Left lobe of liver (tissue), 2 donors: ENCODE measurements around the gene OMP. TPM values are rescaled to one million over a fixed set of nuclear protein-coding genes. Genes with fewer than 3 reads are reported as not detected.

Experiments
- ATAC-seq: fragments of 200-7000 bp; cut with Tn5 transposase; one replicate; pipeline ENCODE4 v1.9.1; 2020; ENCODE audit warnings: mild to moderate bottlenecking, moderate library complexity
- DNase-seq: peaks from one replicate; pipeline ENCODE4 v3.0.0-alpha.2; 2020; ENCODE audit warnings: low spot score
- total RNA-seq: library from RNA; stranded (reverse); gene quantifications from one replicate; pipeline ENCODE4 v1.2.1, GENCODE V29; 2021
- donor health status: DM: no; HTN: no; CAD: no; lungs with moderate emphysema.
- donor health status: DM: no; HTN: yes; CAD: no.

Gene OMP
- total RNA-seq, 1 donor from 2014 or later: 3.4 TPM

- no peak for ATAC-seq
Observed at GRCh38 chr11:77100166-77101042, 2.2 kb upstream of the OMP start.

GRCh38 chr11:77101043-77101537, 1.6 kb upstream of the OMP start:
- DNase-seq (no peak), ATAC-seq (no peak)

More at GRCh38 chr11:77100166-77101042, 2.2 kb upstream of the OMP start:
- DNase-seq: no peak

GRCh38 chr11:77103319-77103718, 679 bp downstream of the OMP start:
- DNase-seq: no peak
- no peak for ATAC-seq

DNA sequence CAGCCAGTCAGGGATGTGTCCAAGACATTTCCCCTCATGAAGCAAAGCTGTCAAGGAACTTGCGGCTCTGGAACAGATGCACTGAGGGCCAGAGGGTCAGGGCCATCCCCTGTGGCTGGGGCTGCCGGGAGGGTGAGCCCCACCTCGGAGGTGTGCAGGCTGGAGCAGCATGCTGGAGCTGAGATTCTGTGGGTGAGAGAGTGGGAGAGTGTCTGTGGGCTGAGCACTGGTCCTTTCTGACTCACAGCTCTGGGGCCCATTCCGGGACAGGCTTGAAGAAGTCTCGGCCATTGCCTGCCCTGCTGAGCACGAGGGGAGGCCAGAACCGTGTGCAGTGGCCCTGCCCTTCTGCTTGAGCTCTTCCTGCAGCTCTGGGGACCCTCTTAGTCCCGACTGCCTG, 2.1 kb downstream of the OMP start:
- no peak for DNase-seq
- ATAC-seq: no peak

DNA sequence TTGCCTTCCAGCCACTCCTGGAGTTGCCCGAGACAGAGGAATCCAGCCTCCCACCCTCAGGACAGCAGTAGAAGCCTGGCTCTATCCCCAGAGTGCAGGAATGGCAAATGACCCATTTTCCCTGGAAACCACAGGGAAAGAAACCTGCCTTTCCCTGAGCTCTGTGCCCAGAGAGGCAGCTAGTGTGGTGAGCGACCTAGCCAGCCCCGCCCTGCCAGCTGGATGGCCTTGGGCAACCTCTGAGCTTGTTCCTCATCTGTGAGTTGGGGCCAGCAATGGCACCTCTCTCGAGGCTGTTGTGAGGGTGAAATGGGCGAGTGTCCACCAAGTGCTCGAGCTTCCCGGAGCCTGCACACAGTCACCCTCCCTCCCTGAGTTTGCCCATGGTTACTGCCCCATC, 3.7 kb downstream of the OMP start:
- DNase-seq: no peak

DNA sequence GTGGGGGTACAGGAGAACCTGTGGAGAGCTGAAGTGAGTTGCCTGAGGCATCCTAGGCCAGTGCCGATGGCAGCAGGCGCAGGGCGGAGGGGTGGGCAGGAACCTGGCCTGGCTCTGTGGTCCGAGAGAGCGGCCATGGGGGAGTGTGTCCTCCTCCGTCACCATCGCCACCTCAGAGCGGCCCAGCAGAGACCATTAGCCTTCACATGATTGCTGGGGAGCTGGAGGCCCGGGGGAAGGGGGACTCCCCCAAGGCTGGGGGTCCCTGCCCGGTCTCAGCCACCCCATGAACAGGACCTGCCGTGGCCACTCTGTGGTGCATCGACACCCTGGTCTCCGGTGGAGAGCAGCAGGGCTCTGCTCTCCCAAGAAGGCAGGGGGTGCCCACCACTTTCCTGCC, 4.1 kb downstream of the OMP start:
- ATAC-seq: no peak

More for the DNA sequence above, 3.7 kb downstream of the OMP start:
- peak; percentile 76 for ATAC-seq

GRCh38 chr11:77107950-77108349, 5.3 kb downstream of the OMP start:
- no peak for DNase-seq
- ATAC-seq: peak; percentile 4

More for the DNA sequence above, 4.1 kb downstream of the OMP start:
- no peak for DNase-seq

- DNase-seq (no peak), ATAC-seq (no peak)
Observed at GRCh38 chr11:77108436-77108835, 5.8 kb downstream of the OMP start.

- DNase-seq (no peak), ATAC-seq (no peak)
Observed at GRCh38 chr11:77109236-77110019, 6.8 kb downstream of the OMP start.

DNA sequence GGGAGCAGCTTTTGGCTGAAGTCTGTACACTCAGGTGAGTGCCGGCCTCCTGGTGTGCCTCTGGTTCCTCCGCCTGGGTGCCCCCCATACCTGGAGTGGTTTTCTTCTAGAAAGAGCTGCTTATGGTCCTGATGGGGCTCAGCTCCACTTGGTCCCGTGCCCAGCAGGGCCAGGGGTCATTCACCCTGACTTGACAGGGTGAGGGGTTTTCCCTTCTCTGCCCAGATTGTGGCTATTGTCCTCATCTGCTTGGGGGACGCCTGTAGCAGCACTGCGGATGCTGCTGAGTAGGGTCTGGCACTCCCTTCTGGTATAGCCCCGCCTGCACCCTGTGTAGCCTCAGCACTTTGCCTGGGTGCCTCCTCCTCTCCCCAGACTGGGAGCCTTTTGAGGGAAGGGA, 8.2 kb downstream of the OMP start:
- ATAC-seq (no peak), DNase-seq (no peak)

GRCh38 chr11:77111277-77111676, 8.6 kb downstream of the OMP start:
- ATAC-seq (no peak), DNase-seq (no peak)

DNA sequence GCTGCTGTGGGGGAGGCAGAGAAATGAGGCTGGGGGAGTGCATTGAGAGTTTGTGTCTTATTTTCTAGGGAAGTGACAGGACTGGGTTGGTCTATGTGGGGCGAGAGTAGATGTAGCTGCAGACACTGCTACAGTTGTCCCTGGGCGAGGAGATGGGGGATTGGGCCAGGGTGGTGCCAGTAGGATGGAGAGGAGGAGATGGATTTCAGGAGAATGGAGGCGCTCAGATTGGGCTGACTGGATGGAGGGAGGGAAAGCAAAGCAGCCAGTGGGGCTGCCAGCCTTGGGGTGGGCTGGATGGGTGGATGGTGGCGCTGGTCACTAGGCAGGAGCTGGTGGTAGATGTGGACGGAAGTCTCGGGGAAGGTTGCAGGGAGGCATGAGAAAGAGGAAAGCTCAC, 9.3 kb downstream of the OMP start:
- DNase-seq: no peak
- no peak for ATAC-seq

DNA sequence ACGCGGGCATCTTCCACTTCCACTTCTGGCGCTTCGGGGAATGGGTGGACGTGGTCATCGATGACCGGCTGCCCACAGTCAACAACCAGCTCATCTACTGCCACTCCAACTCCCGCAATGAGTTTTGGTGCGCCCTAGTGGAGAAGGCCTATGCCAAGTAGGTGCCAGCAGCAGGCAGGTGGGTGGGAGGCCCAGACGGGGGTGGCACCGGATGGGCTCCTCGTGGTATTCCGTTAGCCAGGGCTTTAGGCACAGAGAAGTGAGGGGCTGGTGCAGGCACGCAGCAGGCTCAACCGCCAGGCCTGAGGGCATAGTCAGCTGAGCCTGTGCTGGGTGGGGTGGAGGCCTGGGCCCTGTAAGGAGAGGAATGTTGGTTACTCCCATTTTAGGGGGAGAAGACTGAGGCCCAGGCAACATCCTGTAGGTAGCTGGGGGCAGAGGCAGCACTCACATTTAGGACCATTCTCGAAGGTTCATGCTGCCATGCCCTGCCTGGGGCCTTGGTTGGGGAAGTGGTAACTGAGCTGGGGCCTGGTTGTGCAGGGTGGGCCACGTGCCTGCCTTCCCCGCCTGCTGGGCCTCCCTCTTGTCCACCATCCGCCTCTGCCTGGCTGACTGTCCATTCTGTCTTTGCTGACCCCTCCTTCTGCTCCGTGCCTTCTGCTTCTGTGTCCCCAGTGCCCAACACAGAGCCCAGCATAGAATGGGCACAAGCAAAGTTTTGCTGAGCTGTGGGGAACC, 10.2 kb downstream of the OMP start:
- DNase-seq: no peak
- ATAC-seq: no peak

DNA sequence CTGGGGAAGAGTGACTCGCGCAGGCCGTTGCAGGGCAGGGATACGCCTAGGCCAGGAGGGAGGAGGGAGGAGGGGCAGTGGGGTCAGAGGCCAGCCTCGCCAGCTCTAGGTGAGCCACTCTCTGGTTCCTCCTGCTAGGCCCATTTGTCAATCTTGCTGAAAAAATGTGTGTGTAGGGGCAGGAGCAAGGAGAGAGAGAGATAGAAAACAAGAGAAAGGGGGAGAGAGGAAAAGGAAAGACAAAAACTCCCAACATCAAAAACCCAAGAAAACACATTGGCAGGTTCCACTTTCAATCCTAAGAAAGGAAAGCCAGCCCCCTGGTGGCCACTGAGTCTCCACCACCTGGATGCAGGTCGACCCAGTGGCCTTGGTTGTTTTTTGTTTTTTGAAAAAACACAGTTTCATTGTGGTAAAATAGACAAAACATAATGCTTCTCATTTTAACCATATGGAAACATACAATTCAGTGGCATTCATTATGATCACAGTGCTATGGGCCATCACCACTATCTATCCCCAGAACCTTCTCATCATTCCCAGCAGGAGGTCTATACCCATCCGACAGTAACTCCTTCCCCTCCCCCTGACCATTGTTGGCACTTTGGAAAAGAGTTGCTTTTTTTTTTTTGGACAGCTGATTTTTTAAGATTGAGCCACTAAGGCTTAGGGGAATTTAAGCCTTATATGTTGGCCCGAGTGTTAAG, 10.9 kb downstream of the OMP start:
- ATAC-seq: peak; percentile 52
- DNase-seq: no peak

GRCh38 chr11:77114089-77114463, 11.4 kb downstream of the OMP start:
- no peak for ATAC-seq
- DNase-seq: no peak

DNA sequence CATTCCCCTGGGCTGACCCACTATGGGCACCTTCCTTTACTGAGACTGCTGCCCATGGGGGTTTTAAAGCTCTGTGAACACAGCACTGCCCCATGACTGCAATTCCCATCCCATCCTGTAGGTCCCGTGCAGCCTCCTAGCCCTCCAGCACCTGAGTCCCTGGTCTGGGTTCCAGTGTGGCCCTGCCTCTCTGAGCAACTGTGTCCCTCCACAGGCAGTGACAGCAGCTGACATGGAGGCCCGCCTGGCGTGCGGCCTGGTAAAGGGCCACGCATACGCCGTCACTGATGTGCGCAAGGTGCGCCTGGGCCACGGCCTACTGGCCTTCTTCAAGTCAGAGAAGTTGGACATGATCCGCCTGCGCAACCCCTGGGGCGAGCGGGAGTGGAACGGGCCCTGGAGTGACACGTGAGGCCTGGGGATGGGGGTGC, 12.6 kb downstream of the OMP start:
- DNase-seq (no peak), ATAC-seq (no peak)

DNA sequence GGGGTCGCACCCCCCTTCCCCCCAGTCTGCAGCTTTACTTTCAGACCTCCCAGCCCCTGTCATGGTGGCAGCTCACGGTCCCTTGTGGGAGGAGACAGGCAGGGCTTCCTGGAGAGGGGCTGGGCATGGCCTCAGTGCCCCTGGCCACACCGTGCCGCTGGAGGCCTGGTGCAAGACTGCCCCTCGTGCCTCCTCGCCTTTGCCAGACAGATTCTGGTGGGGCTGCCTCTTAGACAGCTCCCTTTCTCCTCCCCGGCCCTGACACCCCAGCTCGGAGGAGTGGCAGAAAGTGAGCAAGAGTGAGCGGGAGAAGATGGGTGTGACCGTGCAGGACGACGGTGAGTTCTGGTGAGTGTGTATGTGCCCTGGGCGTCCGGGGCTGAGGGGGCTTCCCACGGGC, 13.3 kb downstream of the OMP start:
- DNase-seq (no peak), ATAC-seq (no peak)

- no peak for DNase-seq
- no peak for ATAC-seq
Observed at GRCh38 chr11:77117492-77117891, 14.9 kb downstream of the OMP start.

DNA sequence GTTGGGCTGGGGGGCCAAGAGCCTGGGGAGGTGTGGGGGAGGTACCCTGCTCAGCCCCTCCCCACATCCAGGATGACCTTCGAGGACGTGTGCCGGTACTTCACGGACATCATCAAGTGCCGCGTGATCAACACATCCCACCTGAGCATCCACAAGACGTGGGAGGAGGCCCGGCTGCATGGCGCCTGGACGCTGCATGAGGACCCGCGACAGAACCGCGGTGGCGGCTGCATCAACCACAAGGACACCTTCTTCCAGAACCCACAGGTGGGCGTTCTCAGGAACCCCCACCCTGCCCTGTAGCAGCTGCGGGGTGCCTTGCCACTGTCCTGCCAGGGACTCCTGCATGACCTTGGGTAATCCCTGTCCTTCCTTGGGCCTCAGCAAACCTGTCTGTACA, 15.4 kb downstream of the OMP start:
- DNase-seq: no peak
- ATAC-seq: no peak

DNA sequence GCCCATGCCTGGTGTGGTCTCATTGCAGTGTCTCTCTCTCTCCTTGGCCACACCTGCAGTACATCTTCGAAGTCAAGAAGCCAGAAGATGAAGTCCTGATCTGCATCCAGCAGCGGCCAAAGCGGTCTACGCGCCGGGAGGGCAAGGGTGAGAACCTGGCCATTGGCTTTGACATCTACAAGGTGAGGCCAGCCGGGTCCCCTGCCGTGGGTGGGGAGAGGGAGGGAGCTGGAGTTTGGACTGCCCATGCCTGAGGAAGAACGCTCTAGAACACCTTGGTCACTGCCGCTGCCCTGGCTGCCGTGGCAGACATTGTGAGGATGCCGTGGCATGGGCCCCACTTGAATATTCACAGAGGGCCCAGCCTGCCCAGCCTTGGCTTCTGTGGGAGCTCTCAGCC, 16.3 kb downstream of the OMP start:
- no peak for DNase-seq
- no peak for ATAC-seq

GRCh38 chr11:77119531-77119936, 16.9 kb downstream of the OMP start:
- DNase-seq (no peak), ATAC-seq (no peak)
